Activated CD8-positive, alpha-beta memory T cell treated with anti-CD3 and anti-CD28 coated beads, Interleukin-2, amount 50 U/mL, for 4 hours (primary cell): Measurements from ENCODE around the gene CCSAP.

Source experiments
- DNase-seq: peaks from one replicate; pipeline ENCODE4 v3.0.0-alpha.2; 2020

The CCSAP gene

GRCh38 chr1:229285440-229285839 lies 57.4 kb downstream of the CCSAP start:
- no peak for DNase-seq

- no peak for DNase-seq
Observed at GRCh38 chr1:229284887-229285286, 58.0 kb downstream of the CCSAP start.

GRCh38 chr1:229283183-229283611 lies 59.6 kb downstream of the CCSAP start:
- DNase-seq = no peak

GRCh38 chr1:229282295-229282823 lies 60.5 kb downstream of the CCSAP start:
- DNase-seq = no peak

- DNase-seq = no peak
Observed at GRCh38 chr1:229281339-229281926, 61.4 kb downstream of the CCSAP start.

GRCh38 chr1:229280921-229281320 lies 61.9 kb downstream of the CCSAP start:
- no peak for DNase-seq

GRCh38 chr1:229280037-229280828 lies 62.6 kb downstream of the CCSAP start:
- DNase-seq = no peak

GRCh38 chr1:229279242-229279641 lies 63.6 kb downstream of the CCSAP start:
- no peak for DNase-seq

- no peak for DNase-seq
Observed at GRCh38 chr1:229278120-229278741, 64.6 kb downstream of the CCSAP start.

- DNase-seq = no peak
Observed at GRCh38 chr1:229275005-229275404, 67.8 kb downstream of the CCSAP start.

- no peak for DNase-seq
Observed at GRCh38 chr1:229273507-229274232, 69.2 kb downstream of the CCSAP start.

GRCh38 chr1:229272164-229273158 lies 70.4 kb downstream of the CCSAP start:
- DNase-seq = no peak

GRCh38 chr1:229271448-229272159 lies 71.2 kb downstream of the CCSAP start:
- peak; percentile 59 for DNase-seq
